Fibroblast of gingiva (primary cell): ENCODE results near the gene EYS.
"Not testable (repeated sequence)": the region's sequence is repeated elsewhere in the genome, so short reads cannot be mapped to it uniquely, and the experiment has no call there.

Experiments used
- DNase-seq: peaks from one replicate; pipeline ENCODE4 v3.0.0-alpha.2; 2011; ENCODE audit warnings: low read depth

Gene EYS

GRCh38 chr6:63899550-63899949, 1807.5 kb downstream of the EYS start:
- no peak for DNase-seq

GRCh38 chr6:63897952-63898351, 1809.1 kb downstream of the EYS start:
- no peak for DNase-seq

GRCh38 chr6:63897459-63897858, 1809.6 kb downstream of the EYS start:
- no peak for DNase-seq

DNA sequence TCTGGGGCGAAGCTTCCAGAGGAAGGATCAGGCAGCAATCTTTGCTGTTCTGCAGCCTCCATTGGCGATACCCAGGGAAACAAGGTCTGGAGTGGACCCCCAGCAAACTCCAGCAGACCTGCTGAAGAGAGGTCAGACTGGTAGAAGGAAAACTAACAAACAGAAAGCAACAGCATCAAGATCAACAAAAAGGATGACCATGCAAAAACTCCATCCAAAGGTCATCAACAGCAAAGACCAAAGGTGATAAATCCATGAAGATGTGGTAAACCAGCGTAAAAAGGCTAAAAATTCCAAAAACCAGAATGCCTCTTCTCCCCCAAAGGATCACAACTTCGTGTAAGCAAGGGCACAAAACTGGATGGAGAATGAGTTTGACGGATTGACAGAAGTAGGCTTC, 1818.6 kb downstream of the EYS start:
- DNase-seq = no peak

DNA sequence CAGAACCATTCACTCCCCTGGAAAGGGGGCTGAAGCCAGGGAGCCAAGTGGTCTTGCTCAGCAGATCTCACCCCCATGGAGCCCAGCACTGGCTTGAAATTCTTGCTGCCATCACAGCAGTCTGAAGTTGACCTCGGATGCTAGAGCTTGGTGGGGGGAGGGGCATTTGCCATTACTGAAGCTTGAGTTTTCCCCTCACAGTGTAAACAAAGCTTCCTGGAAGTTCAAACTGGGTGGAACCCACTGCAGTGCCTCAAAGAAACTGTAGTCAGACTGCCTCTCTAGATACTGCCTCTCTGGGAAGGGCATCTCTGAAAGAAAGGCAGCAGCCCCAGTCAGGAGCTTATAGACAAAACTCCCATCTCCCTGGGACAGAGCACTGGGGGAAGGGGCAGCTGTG, 1819.2 kb downstream of the EYS start:
- not testable (repeated sequence) for DNase-seq

DNA sequence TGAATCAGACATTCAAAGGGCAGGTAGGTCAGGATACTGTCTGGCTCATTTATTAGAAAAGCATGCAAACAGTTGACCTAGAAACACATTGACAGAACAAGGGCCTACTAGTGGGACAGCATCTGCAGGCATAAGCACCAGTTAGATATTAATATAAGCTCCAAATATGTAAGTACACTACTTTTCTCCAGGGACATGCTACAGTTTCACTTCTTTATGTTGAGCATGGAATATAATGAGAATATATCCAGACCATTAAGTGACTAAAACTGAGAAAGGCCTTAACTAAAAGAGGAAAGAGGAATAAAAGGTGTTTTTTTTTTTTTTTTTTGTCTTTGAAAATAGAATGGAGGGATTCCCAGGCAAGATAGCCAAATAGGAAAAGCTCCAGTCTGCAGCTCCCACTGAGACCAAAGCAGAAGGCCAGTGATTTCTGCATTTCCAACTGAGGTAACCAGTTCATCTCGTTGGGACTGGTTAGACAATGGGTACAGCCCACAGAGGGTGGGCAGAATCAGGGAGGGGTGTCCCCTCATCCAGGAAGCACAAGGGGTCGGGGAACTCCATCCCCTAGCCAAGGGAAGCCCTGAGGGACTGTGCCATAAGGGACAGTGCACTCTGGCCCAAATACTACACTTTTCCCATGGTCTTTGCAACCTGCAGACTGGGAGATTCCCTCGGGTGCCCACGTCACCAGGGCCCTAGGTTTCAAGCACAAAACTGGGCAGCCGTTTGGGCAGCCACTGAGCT, 1819.8 kb downstream of the EYS start:
- no peak for DNase-seq

- DNase-seq = no peak
Measured at GRCh38 chr6:63886341-63886740, 1820.7 kb downstream of the EYS start.

DNA sequence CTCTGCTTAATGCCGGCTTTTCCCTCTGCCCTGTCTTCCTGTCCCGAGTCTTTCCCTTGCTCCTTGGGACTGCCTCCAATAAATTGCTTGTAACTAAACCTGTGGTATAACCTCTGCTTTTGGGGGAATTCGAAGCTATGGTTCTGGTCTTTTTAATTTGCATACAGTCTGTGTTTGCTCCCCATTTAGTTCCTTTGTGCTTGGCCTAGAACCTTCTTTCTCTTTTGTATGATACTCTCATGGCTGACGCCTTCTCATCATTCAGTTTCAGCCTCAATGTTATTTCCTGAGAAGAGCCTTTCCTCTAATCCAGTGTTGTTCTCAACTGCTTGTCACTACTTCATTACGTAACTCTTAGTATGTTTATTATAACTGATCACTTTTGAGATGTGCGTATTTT, 1823.4 kb downstream of the EYS start:
- DNase-seq = no peak

- no peak for DNase-seq
Measured at GRCh38 chr6:63882208-63882607, 1824.8 kb downstream of the EYS start.

DNA sequence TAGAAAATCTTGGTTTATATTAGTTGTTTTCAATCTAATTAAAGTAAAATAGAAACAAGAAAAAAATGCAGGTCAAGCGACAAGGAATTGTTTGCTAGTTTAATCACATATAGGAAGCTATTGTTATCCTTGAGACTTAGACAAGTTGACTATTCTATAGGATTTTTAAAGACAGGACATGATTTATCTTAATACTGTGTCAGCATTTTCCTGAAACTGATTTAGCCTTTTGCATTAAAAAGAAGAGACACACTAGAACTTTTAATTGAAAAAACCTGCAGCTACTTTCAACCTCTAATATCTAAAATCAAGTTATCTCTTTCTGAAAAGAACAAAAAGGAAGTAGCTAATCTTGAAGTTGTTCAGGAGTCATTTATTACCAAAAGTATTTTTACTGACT, 1825.2 kb downstream of the EYS start:
- no peak for DNase-seq

DNA sequence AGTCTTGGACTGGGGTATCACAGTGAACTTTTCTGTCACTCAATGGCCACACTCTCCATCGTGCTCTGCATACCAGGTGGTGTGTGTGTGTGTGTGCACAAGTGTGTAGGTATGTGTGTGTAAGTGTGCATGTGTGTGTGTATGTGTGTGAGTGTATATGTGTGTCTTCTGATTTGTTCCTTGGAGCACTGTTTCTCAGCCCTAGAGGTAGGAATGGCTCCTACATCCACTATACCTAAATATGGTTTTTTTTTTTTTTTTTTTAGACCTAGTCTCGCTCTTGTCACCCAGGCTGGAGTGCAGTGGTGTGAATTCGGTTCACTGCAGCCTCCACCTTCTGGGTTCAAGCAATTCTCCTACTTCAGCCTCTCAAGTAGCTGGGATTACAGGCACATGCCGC, 1834.8 kb downstream of the EYS start:
- DNase-seq = no peak

DNA sequence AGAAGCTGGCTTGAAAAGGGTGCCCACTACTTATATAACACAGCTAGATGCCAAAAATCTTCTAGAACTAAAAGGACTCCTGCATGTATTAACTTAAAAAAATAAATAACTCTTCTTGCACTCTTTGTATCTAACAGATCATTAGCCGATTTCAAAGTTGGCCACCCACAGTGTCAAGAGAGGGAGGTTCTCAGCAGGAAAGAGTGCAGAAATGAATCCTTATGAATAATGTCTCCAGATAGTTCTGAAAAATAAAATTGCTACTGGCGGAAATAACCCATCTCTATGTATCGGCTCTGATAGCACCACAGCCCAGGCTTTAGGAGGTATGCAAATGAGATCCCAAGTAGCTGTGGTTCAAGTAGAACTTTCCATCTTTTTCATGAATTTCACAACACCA, 1838.7 kb downstream of the EYS start:
- no peak for DNase-seq

- no peak for DNase-seq
Measured at GRCh38 chr6:63864671-63865318, 1842.2 kb downstream of the EYS start.

- DNase-seq = no peak
Measured at GRCh38 chr6:63864061-63864460, 1843.0 kb downstream of the EYS start.

DNA sequence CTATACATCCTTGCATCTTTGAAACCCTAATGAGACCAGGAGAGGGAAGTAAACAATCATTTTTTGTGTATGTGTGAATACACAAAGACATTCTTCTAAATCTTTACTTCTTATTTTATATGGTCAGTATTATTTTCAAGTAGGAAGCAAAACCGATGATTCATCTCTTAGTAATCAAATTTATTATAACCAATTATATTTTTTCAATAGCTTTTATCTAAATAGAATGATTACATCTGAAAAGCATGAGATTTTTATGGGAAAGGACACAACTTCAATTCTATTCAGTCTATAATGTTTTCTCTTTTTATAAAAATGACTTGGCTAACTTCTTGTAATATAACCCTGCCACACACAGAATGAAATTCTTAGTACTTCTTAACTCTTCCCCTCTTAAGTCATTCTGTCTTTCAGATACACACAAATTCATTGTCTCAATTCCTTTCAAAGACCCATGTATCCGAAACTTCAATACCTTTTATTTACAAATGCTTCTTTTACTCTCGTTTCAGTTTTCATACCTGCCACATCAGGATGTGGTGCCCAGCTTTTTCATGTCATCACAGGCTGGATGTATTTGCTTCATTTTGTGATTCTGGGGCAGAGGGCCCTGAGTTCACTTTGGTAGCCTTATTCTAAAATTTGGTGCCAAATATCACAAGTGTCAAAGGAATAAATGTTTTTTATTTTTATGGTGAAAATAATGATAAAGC, 1844.4 kb downstream of the EYS start:
- no peak for DNase-seq

DNA sequence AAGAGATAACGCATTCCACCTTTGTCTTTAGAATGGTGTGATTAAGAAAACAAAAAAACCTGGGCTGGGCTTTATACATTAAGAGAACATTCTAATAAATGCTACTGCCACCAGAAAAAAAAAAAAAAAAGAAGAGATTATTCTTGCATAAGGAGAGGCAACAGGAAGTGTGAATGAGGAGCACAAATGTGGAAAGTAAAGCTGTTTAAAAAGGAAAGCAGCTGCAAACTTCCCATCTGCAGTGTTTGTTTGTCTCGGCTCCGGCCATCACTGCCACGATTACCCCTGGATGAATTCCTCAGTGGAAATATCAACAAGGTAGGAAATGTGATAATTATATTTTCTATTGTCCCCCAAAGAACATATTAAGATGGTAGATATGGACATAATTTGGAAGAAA, 1847.5 kb downstream of the EYS start:
- no peak for DNase-seq

DNA sequence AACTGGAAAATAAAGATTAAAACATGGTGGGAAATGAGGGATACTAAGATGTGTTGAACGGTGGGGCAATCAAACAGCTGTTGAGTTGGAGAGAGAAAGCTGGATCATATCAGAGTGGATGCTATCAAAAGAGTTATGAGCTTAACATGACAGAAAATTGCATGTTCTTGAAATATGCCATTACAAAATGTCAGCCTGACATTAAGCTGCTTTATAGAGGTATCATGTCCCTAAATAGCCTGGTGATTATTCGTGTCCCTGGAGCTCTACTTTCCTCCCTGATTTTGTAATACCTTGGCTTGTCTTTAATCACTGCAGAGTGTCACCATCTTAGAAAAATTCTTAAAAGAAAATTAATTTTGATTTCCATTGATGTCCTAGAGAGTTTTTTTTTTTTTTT, 1848.3 kb downstream of the EYS start:
- DNase-seq = no peak

- no peak for DNase-seq
Measured at GRCh38 chr6:63856271-63856670, 1850.8 kb downstream of the EYS start.

- peak; percentile 87 for DNase-seq
Measured at GRCh38 chr6:63844287-63844686, 1862.7 kb downstream of the EYS start.

DNA sequence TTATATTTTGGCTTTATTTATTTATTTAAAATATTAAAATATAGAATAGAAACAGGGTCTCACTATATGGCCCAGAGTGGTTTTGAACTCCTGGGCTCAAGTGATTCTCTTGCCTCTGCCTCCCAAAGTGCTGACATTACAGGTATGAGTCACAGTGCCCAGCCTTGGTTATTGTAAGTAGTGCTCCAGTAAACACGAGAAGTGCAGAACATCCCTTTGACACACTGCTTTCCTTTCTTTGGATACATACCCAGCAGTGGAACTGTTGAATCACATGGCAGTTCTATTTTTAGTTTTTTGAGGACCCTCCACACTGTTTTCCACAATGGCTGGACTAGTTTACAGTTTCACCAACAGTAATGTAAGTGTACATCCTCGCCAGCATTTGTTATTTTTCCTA, 1867.5 kb downstream of the EYS start:
- peak; percentile 72 for DNase-seq

DNA sequence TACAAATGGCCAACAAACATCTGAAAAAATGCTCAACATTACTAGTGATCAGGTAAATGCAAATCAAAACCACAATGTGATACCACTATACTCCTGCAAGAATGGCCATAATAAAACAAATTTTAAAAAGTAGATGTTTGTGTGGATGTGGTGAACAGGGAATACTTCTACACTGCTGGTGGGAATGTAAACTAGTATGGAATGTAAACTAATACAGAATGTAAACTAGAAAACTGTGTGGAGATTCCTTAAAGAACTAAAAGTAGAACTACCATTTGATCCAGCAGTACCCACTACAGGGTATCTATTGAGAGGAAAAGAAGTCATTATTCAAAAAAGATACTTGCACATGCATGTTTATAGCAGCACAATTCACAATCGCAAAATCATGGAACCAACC, 1878.3 kb downstream of the EYS start:
- not testable (repeated sequence) for DNase-seq

DNA sequence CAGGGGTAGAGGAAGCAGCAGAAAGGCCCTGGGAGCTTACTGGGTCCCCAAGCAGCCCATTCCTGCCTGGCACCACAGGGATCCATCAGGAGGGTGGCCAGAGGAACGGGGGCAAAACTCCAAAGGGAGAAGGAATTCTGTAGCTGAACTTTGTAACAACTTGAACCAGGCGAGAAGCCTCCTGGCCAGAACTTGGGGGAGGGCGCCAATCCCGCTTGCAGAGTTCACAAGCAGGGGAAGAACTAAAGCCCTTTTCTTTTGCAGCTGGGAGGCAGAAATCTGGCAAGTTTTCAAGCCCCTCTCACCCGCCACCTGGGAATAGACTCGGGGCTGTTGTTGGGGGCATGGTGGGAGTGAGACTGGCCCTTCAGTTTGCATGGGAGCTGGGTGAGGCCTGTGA, 1882.3 kb downstream of the EYS start:
- no peak for DNase-seq

- no peak for DNase-seq
Measured at GRCh38 chr6:63821442-63821841, 1885.6 kb downstream of the EYS start.
